RPMI7951 (cell line): ENCODE results near the gene TUBGCP3. TPM values are rescaled to one million over a fixed set of nuclear protein-coding genes. Genes with fewer than 3 reads are reported as not detected.

ENCODE experiments used
- DNase-seq: peaks from one replicate; pipeline ENCODE4 v3.0.0-alpha.2; 2012; ENCODE audit warnings: low read depth
- total RNA-seq: library from RNA; depleted of rRNA; stranded (reverse); fragments of >200 nt; shearing (Covaris generic); gene quantifications from 2 replicates; pipeline ENCODE4 v1.2.3, GENCODE V29; 2014; rRNA removed

Gene TUBGCP3
- total RNA-seq, 1 experiment from 2014 or later = 17.3 TPM

DNA sequence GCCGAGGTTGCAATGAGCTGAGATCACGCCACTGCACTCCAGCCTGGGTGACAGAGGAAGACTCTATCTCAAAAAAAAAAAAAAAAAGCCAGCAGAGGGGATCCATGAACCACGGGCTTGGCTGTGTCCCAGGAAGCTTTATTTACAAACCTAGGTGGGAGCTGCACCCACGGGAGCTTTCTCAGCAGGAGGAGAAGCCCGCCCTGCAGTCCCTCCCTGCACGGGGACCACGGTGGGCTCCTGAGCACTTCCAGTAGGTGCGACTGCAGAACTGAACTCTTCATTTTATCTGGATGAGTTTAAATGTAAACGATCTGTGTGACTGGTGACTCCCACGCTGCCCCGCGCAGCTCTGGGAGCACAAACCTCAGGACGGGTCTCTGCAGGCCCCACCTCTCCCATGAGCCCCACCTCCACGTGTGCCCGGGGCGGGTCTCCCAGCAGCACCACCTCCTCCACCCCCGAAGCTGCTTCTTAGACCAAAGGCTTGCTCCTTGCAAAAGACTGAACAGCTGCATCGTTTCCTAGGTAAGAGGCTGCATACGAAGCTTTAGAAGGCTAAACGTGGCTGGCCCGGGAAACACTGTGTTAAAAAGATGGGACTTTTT is 145.4 kb downstream of the TUBGCP3 start:
- DNase-seq = no peak

DNA sequence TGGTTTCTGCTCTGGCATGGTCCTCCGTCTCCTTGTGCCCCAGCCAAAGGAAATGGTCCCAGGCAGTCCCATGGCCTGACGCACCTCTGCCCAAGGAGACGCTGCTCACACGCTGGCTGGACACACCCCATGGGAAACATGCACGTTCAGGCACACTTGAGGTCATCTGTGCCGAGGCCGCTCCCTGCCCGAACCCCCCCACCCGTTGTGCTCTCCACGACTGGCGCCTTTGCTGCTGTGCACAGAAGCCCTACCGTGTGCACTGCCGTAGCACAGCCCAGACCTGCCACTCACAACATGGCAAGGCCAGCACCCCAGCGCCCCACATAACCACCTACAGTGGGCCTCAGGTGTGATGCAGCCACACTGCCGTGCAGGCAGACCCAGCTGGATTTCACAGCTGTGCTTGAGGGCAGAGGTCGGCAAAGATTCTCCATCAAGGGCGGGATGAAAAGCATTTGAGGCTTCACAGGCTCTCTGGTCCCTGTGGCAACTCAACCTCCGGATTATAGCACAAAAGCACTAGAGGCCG is 146.1 kb downstream of the TUBGCP3 start:
- no peak for DNase-seq

DNA sequence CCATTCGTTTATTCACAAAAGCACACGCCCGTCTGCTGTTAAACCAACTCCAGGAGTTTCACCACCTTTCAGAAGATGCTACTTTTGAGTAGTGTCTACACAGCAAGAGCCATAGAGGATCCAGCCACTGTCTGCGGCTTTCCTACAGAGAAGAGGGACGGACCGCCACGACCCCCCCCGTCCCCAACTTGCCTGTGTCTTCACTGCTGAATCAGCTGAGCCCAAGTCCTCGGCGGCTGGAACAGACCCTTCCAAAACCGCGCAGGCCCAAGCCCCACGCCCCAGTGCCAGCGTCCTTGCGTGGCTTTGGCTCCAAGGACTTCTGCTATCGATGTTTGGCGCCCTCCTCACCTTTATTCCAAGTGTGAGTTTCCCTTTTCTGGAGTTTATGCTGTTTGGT is 146.7 kb downstream of the TUBGCP3 start:
- DNase-seq = no peak

DNA sequence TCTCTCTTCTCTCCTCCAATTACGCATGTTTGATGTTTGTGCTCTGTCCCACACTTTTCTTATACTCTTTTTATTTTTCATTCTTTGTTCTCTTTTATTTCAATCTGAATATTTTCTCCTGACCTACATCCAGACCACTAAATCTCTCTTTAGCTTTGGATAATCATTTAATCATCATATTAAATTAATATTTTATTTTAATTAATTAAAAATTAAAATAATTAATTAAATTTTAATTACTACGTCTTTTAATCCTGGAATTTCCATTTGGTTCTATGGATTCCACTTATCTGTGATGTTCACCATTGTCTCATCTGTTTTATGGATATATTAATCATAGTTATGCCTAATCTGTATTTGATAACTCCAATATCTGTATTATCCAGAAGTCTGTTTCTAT is 149.4 kb downstream of the TUBGCP3 start:
- DNase-seq = no peak

DNA sequence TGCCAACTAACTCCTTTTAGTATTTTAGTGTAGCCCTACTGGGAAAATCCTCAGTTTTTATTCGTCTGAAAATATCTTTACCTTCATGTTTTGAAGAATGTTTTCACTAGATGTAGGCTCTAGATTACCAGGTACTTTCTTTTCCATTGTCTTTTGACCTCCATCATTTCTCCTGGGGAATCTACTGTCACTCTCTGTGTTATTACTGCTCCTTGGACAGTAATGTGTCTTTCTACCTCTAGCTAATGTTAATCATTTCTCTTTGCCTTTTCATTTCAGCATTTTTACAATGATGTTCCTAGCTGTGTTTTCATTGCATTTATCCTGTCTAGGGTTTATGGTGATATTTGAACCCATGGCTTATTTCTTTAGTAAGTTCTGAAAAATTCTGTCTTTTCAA is 149.9 kb downstream of the TUBGCP3 start:
- no peak for DNase-seq

DNA sequence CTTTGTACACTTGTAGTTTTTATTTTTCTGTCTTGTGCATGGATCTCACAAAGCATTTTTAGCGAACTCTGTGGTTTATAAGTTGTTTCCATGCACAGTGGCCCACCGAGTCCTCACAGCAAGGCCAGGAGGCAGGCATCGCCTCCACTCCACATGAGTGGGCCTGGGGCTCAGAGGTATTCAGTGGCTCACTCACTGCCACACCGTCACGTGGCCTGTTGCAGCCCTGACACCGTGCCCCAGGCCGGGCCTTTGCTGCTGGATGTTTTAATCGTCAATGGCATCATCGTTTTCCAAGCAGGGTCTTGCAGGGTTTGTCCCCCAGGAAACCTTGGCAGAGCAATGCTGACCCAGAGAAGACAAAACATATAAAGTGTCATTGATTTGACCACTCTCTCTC is 152.0 kb downstream of the TUBGCP3 start:
- DNase-seq = no peak

Other genes starting within 250 kb of the TUBGCP3 start
- gene SPACA7, start 211.8 kb downstream of the TUBGCP3 start, total RNA-seq = not detected in 2 replicates
- gene ATP11A, start 101.9 kb upstream of the TUBGCP3 start, total RNA-seq = 1.1 and 2.2 TPM in 2 replicates